NCI-H2107 treated with DMSO at 0.1 percent for 48 hours (cell line): ENCODE measurements around the gene MAP2.

Experiments used
- DNase-seq: peaks from one replicate; lab custom pipeline; 2025; ENCODE audit not compliant: unreplicated experiment; lab: John Stamatoyannopoulos, UW

Gene MAP2

GRCh38 chr2:209694748-209695147, 270.9 kb downstream of the MAP2 start:
- DNase-seq = no peak

- DNase-seq = no peak
These were observed 273.2 kb downstream of the MAP2 start for GRCh38 chr2:209696836-209697711.

- DNase-seq = no peak
These were observed 278.9 kb downstream of the MAP2 start for GRCh38 chr2:209702775-209703174.

- no peak for DNase-seq
These were observed 289.4 kb downstream of the MAP2 start for GRCh38 chr2:209713219-209713618.

- DNase-seq = no peak
These were observed 295.2 kb downstream of the MAP2 start for GRCh38 chr2:209719034-209719433.

GRCh38 chr2:209721497-209721896, 297.6 kb downstream of the MAP2 start:
- no peak for DNase-seq

- no peak for DNase-seq
These were observed 302.5 kb downstream of the MAP2 start for GRCh38 chr2:209726311-209726710.

GRCh38 chr2:209727077-209727476, 303.2 kb downstream of the MAP2 start:
- no peak for DNase-seq

GRCh38 chr2:209734805-209735204, 311.0 kb downstream of the MAP2 start:
- DNase-seq = no peak

GRCh38 chr2:209741953-209742352, 318.1 kb downstream of the MAP2 start:
- no peak for DNase-seq

GRCh38 chr2:209753020-209753419, 329.2 kb downstream of the MAP2 start:
- DNase-seq = no peak

GRCh38 chr2:209757163-209757562, 333.3 kb downstream of the MAP2 start:
- no peak for DNase-seq

GRCh38 chr2:209761566-209761965, 337.7 kb downstream of the MAP2 start:
- no peak for DNase-seq

- no peak for DNase-seq
These were observed 338.7 kb downstream of the MAP2 start for GRCh38 chr2:209762563-209762962.

- DNase-seq = no peak
These were observed 339.3 kb downstream of the MAP2 start for GRCh38 chr2:209763106-209763505.

GRCh38 chr2:209766613-209767012, 342.8 kb downstream of the MAP2 start:
- DNase-seq = no peak

GRCh38 chr2:209767316-209767715, 343.5 kb downstream of the MAP2 start:
- DNase-seq = no peak

- DNase-seq = no peak
These were observed 344.7 kb downstream of the MAP2 start for GRCh38 chr2:209768557-209768956.

GRCh38 chr2:209771474-209772289, 347.8 kb downstream of the MAP2 start, which contains the start of gene UNC80:
TSS of gene UNC80 (plus strand) at chr2:209771832. CDS start at chr2:209772073, 241 bp downstream.
- DNase-seq = peak; percentile 53

- DNase-seq = peak; percentile 65
These were observed 348.4 kb downstream of the MAP2 start for GRCh38 chr2:209772290-209772685.

GRCh38 chr2:209773377-209773776, 349.5 kb downstream of the MAP2 start:
- DNase-seq = peak; percentile 38
